H1 (cell line): ENCODE measurements around the gene TMEM178B. TPM values are rescaled to one million over a fixed set of nuclear protein-coding genes. Genes with fewer than 3 reads are reported as not detected.

Experiments
- CTCF ChIA-PET: fragments of 300-600 bp; sonication (Branson Sonifier 250); formaldehyde crosslinking; loops from one replicate; lab custom pipeline; 2021; ENCODE audit not compliant: partially characterized antibody; lab: Charles Lee
- POLR2A ChIA-PET: fragments of 300-600 bp; sonication (Branson Sonifier 250); formaldehyde crosslinking; loops from one replicate; lab custom pipeline; 2021; ENCODE audit warnings: inconsistent platforms; ENCODE audit not compliant: partially characterized antibody; lab: Charles Lee
- DNase-seq, 2 experiments: peaks; one replicate each; pipeline versions ENCODE4 v3.0.0 to v3.0.0-alpha.2; 2010 to 2022; ENCODE audit warnings: low spot score in 2 of 2, low read depth in 1 of 2, mixed read lengths in 1 of 2
- FAIRE-seq: peaks from 2 replicates; lab custom pipeline; 2011; peaks lifted over from hg19 to GRCh38; lab: Jason Lieb, UNC
- H2AFZ ChIP-seq: 2 replicates; pipeline ENCODE4 v1.8.1; 2012; ENCODE audit warnings: low read length, inconsistent platforms
- H2AK5ac ChIP-seq: 2 replicates; pipeline ENCODE4 v1.6.1; 2013; ENCODE audit warnings: low read depth, low read length
- H2BK120ac ChIP-seq: replicated peaks from 2 replicates; pipeline ENCODE3; 2013; ENCODE audit warnings: low read depth, low read length, inconsistent platforms
- H2BK12ac ChIP-seq: 2 replicates; pipeline ENCODE4 v1.6.1; 2013; ENCODE audit warnings: low read depth, low read length
- H2BK15ac ChIP-seq: 2 replicates; pipeline ENCODE4 v1.6.1; 2013; ENCODE audit warnings: low read length
- H2BK20ac ChIP-seq: 2 replicates; pipeline ENCODE4 v1.6.1; 2013; ENCODE audit warnings: low read length
- H2BK5ac ChIP-seq: 2 replicates; pipeline ENCODE4 v1.6.1; 2013; ENCODE audit warnings: low read depth, low read length
- H3K14ac ChIP-seq: 2 replicates; pipeline ENCODE4 v1.6.1; 2013; ENCODE audit warnings: inconsistent platforms; ENCODE audit not compliant: insufficient read length
- H3K18ac ChIP-seq: 2 replicates; pipeline ENCODE4 v1.6.1; 2013; ENCODE audit warnings: low read length; ENCODE audit errors: extremely low read depth
- H3K23ac ChIP-seq: 2 replicates; pipeline ENCODE4 v1.6.1; 2013; ENCODE audit warnings: inconsistent platforms; ENCODE audit not compliant: insufficient read length
- H3K23me2 ChIP-seq: 2 replicates; pipeline ENCODE4 v1.6.1; 2013; ENCODE audit warnings: low read depth, low read length
- H3K27ac ChIP-seq: 2 replicates; pipeline ENCODE4 v1.6.1; 2011; ENCODE audit warnings: low read depth, low read length, inconsistent platforms
- H3K27me3 ChIP-seq, 4 experiments: replicated peaks in 1 of 4; 1 replicate in 1 of 4; 2 replicates in 3 of 4; pipeline versions ENCODE4 v1.6.1 to v1.8.1; 2011 to 2013; ENCODE audit warnings: low read length in 3 of 4, mild to moderate bottlenecking in 3 of 4, inconsistent platforms in 2 of 4, mixed read lengths in 2 of 4, moderate library complexity in 1 of 4; ENCODE audit not compliant: control insufficient read depth in 3 of 4, insufficient read depth in 3 of 4; ENCODE audit errors: extremely low read depth in 1 of 4
- H3K36me3 ChIP-seq, 4 experiments: 2 replicates each; pipeline versions ENCODE4 v1.6.1 to v1.8.1; 2011 to 2013; ENCODE audit warnings: mild to moderate bottlenecking in 4 of 4, low read length in 3 of 4, moderate library complexity in 2 of 4, control low read depth in 1 of 4, inconsistent platforms in 1 of 4; ENCODE audit not compliant: insufficient read depth in 4 of 4, control insufficient read depth in 2 of 4
- H3K4ac ChIP-seq: replicated peaks from 2 replicates; pipeline ENCODE3; 2013; ENCODE audit warnings: low read length, low read depth, mixed read lengths, inconsistent platforms; ENCODE audit not compliant: insufficient read length
- H3K4me1 ChIP-seq, 4 experiments: replicated peaks in 1 of 4; 1 replicate in 1 of 4; 2 replicates in 3 of 4; pipeline versions ENCODE4 v1.6.1 to v1.8.1; 2011 to 2013; ENCODE audit warnings: low read length in 3 of 4, inconsistent platforms in 2 of 4, mixed read lengths in 1 of 4; ENCODE audit not compliant: insufficient read depth in 4 of 4, control insufficient read depth in 3 of 4
- H3K4me2 ChIP-seq, 2 experiments: 2 replicates each; pipeline versions ENCODE4 v1.6.1 to v1.8.1; 2011 to 2013; ENCODE audit warnings: low read depth in 2 of 2, low read length in 2 of 2, control low read depth in 1 of 2, inconsistent platforms in 1 of 2, mild to moderate bottlenecking in 1 of 2; ENCODE audit not compliant: insufficient read depth in 1 of 2
- H3K4me3 ChIP-seq, 4 experiments: fragments of 200-600, 300-600 bp in 1 of 4; sonication (generic), shearing (Covaris generic), sonication (Bioruptor Twin) in 1 of 4; 2 replicates each; pipeline versions ENCODE4 v1.5.1 to v1.8.1; 2011 to 2016; ENCODE audit warnings: low read length in 4 of 4, low read depth in 3 of 4, control low read depth in 2 of 4, inconsistent platforms in 2 of 4, mild to moderate bottlenecking in 2 of 4, mixed read lengths in 1 of 4, moderate library complexity in 1 of 4; ENCODE audit not compliant: insufficient read depth in 2 of 4; ENCODE audit errors: extremely low read depth in 1 of 4
- H3K56ac ChIP-seq: replicated peaks from 2 replicates; pipeline ENCODE3; 2013; ENCODE audit warnings: low read depth, mild to moderate bottlenecking, mixed read lengths, low read length, inconsistent platforms; ENCODE audit not compliant: insufficient read length
- H3K79me1 ChIP-seq: 2 replicates; pipeline ENCODE4 v1.6.1; 2013; ENCODE audit warnings: low read depth, low read length, control low read depth
- H3K79me2 ChIP-seq, 2 experiments: 2 replicates each; pipeline versions ENCODE4 v1.6.1 to v1.8.1; 2012 to 2013; ENCODE audit warnings: low read length in 2 of 2, mild to moderate bottlenecking in 2 of 2, inconsistent platforms in 1 of 2; ENCODE audit not compliant: insufficient read depth in 2 of 2, control insufficient read depth in 1 of 2
- H3K9ac ChIP-seq, 4 experiments: replicated peaks in 1 of 4; 1 replicate in 1 of 4; 2 replicates in 3 of 4; pipeline versions ENCODE4 v1.6.1 to v1.8.1; 2011 to 2013; ENCODE audit warnings: low read depth in 3 of 4, low read length in 3 of 4, control low read depth in 2 of 4, mild to moderate bottlenecking in 2 of 4, moderate library complexity in 2 of 4, inconsistent platforms in 1 of 4; ENCODE audit errors: extremely low read depth in 1 of 4
- H3K9me3 ChIP-seq, 2 experiments: 2 replicates each; pipeline versions ENCODE4 v1.6.1 to v1.8.1; 2012 to 2013; ENCODE audit warnings: mild to moderate bottlenecking in 2 of 2, moderate library complexity in 2 of 2, control low read depth in 1 of 2, inconsistent platforms in 1 of 2, low read depth in 1 of 2, low read length in 1 of 2, mixed read lengths in 1 of 2; ENCODE audit not compliant: insufficient read depth in 2 of 2
- H4K20me1 ChIP-seq, 2 experiments: replicated peaks in 1 of 2; 2 replicates each; pipeline versions ENCODE3 to v1.8.1; 2011 to 2013; ENCODE audit warnings: inconsistent platforms in 2 of 2, low read length in 2 of 2, mild to moderate bottlenecking in 1 of 2; ENCODE audit not compliant: insufficient read depth in 2 of 2, control insufficient read depth in 1 of 2
- H4K5ac ChIP-seq: 2 replicates; pipeline ENCODE4 v1.6.1; 2013; ENCODE audit warnings: low read length, low read depth, mixed read lengths, inconsistent platforms; ENCODE audit not compliant: insufficient read length
- H4K8ac ChIP-seq: 2 replicates; pipeline ENCODE4 v1.8.0; 2013; ENCODE audit warnings: mild to moderate bottlenecking, moderate library complexity, low read length, inconsistent platforms; ENCODE audit not compliant: insufficient read depth; ENCODE audit errors: extremely low read depth
- H4K91ac ChIP-seq: replicated peaks from 2 replicates; pipeline ENCODE3; 2013; ENCODE audit warnings: low read length, mixed read lengths, inconsistent platforms; ENCODE audit not compliant: insufficient read length
- ASH2L ChIP-seq: fragments of 200-600, 300-600 bp; sonication (generic); IDR thresholded peaks from one replicate; pipeline ENCODE4 v1.7.1; 2017; ENCODE audit warnings: low read length
- HDAC2 ChIP-seq, 2 experiments: fragments of 300-600 bp in 1 of 2; sonication (generic) in 1 of 2; IDR thresholded peaks; 2 replicates each; pipeline ENCODE4 v1.6.1; 2011 to 2012; ENCODE audit warnings: low read depth in 2 of 2, low read length in 2 of 2, mild to moderate bottlenecking in 2 of 2, moderate library complexity in 2 of 2, borderline replicate concordance in 1 of 2, inconsistent platforms in 1 of 2
- JUN ChIP-seq: IDR thresholded peaks from 2 replicates; pipeline ENCODE4 v1.6.1; 2011; ENCODE audit warnings: low read depth, mild to moderate bottlenecking, improper control_type of control experiment, low read length
- JUND ChIP-seq: IDR thresholded peaks from 2 replicates; pipeline ENCODE4 v1.6.1; 2011; ENCODE audit warnings: mild to moderate bottlenecking, improper control_type of control experiment, low read length
- KDM1A ChIP-seq: fragments of 200-600, 300-600 bp; sonication (generic); IDR thresholded peaks from 2 replicates; pipeline ENCODE4 v1.7.1; 2016; ENCODE audit warnings: mild to moderate bottlenecking, low read length, borderline replicate concordance
- NRF1 ChIP-seq: IDR thresholded peaks from 2 replicates; pipeline ENCODE4 v1.6.1; 2011; ENCODE audit warnings: mild to moderate bottlenecking, low read depth, low read length, improper control_type of control experiment
- RBBP5 ChIP-seq: IDR thresholded peaks from 2 replicates; pipeline ENCODE4 v1.7.1; 2012; ENCODE audit warnings: low read depth, mild to moderate bottlenecking, inconsistent platforms, low read length, moderate library complexity, borderline replicate concordance
- WGBS, 2 experiments: shearing (Covaris generic) in 1 of 2; methylation state at CpG; one replicate each; pipeline versions ENCODE4 v1.1.6 to v1.1.7; 2013 to 2015; ENCODE audit warnings: low lambda C conversion rate in 2 of 2, mixed read lengths in 2 of 2, inconsistent platforms in 1 of 2, low coverage in 1 of 2, missing lambda C conversion rate in 1 of 2; ENCODE audit not compliant: insufficient replicate concordance in 2 of 2, insufficient coverage in 1 of 2, insufficient read length in 1 of 2; ENCODE audit errors: extremely low coverage in 1 of 2, missing lambda C conversion rate in 1 of 2; 5-methylcytosine and 5-hydroxymethylcytosine counted together
- polyA plus RNA-seq, 7 experiments: library from polyadenylated mRNA; depleted of rRNA in 3 of 7; stranded (reverse) in 5 of 7; unstranded in 2 of 7; fragments of >200 nt in 5 of 7; fragments of 200-250 nt in 2 of 7; gene quantifications; 1 replicate in 5 of 7; 2 replicates in 1 of 7; 4 replicates in 1 of 7; pipeline versions ENCODE4 v1.2.1 to v1.2.3, GENCODE V29; 2011 to 2013; ENCODE audit warnings: missing spikeins in 2 of 7, mixed read lengths in 2 of 7
- total RNA-seq: library from RNA; stranded (reverse); fragmentation: NEBNext Ultra II Directional; extraction: Animal tissue kit (Norgen Biotek cat#: 25700); gene quantifications from 2 replicates; pipeline ENCODE4 v1.2.1, GENCODE V29; 2021

Gene TMEM178B
- total and polyA plus RNA-seq, 2 of the 8 experiments (the other 6 are each of a cell fraction or from before 2014, with no cell fraction given): 5.3 to 18.1 TPM

GRCh38 chr7:141323826-141324225 lies 250.0 kb downstream of the TMEM178B start:
- Histone ChIP-seq H4K91ac (no peak overlapping the region), H4K8ac (no peak overlapping the region)
- no peak for FAIRE-seq

More at GRCh38 chr7:141323826-141324225, 250.0 kb downstream of the TMEM178B start:
- Histone ChIP-seq H3K23me2 (no peaks in the 10 kb centered on the region), H2BK20ac (no peak overlapping the region), H3K9me3 (peaks cover 0 to 6% of the 10 kb centered on the region in 2 experiments; a peak in 1 of 4 replicates), H3K4ac (no peak overlapping the region), H2BK5ac (no peak overlapping the region), H3K56ac (no peak overlapping the region), H3K4me1 (peaks cover 0 to 13% (median 6%) of the 10 kb centered on the region in 4 experiments; a peak in 4 of 7 replicates), H2BK15ac (no peak overlapping the region), H2AK5ac (no peak overlapping the region), H3K18ac (no peak overlapping the region), H3K36me3 (peaks cover 0 to 4% (median 0%) of the 10 kb centered on the region in 4 experiments; a peak in 1 of 8 replicates), H3K23ac (no peak overlapping the region), H3K14ac (no peak overlapping the region), H3K9ac (no peak overlapping the region), H4K5ac (no peak overlapping the region), H3K79me1 (peaks cover 2% of the 10 kb centered on the region; the same call in 1 of the 2 replicates), H2BK120ac (no peak overlapping the region), H3K4me3 (no peak overlapping the region), H3K79me2 (no peaks in the 10 kb centered on the region), H3K27ac (no peak overlapping the region), H4K20me1 (no peaks in the 10 kb centered on the region), H2AFZ (no peak overlapping the region), H3K4me2 (no peak overlapping the region), H2BK12ac (no peak overlapping the region), H3K27me3 (no peaks in the 10 kb centered on the region)
- TF ChIP-seq ASH2L (no peak), JUND (no peak), NRF1 (no peak), JUN (no peak), KDM1A (peak; percentile 87), HDAC2 (IDR thresholded peaks at IDR 0.05; ENCODE audit: borderline replicate concordance in 1 of 2, low read depth in 2 of 2, low read length in 2 of 2) (peak in 1 of 2 experiments; percentile 27; a peak in 1 of 4 replicates), RBBP5 (no peak)
- ChIA-PET POLR2A (no interaction called here), CTCF (no interaction called here)
- WGBS, 2 experiments: 78% methylated on average over 4 of the region's 4 CpGs; no CpG with 5 or more reads in 1 of the 2 experiments
- no peak for DNase-seq
